GM12878 (cell line): Measurements from ENCODE around the gene BCOR.

ENCODE experiments used
- ATF3 ChIP-seq: IDR thresholded peaks from 2 replicates; pipeline ENCODE4 v1.6.1; 2011; ENCODE audit warnings: low read depth, mild to moderate bottlenecking, low read length, moderate library complexity, borderline replicate concordance; ENCODE audit errors: extremely low read depth
- FOS ChIP-seq: IDR thresholded peaks from 3 replicates; pipeline ENCODE4 v1.6.1; 2011; ENCODE audit warnings: borderline replicate concordance; ENCODE audit not compliant: insufficient read length; ENCODE audit errors: extremely low read depth
- FOXM1 ChIP-seq: IDR thresholded peaks from 2 replicates; pipeline ENCODE4 v1.6.1; 2012; ENCODE audit warnings: low read depth, mild to moderate bottlenecking, inconsistent platforms, low read length, moderate library complexity
- KLF5 ChIP-seq: fragments of 450-650 bp; IDR thresholded peaks from 2 replicates; pipeline ENCODE4 v1.6.1; 2014; ENCODE audit warnings: mild to moderate bottlenecking; ENCODE audit not compliant: partially characterized antibody
- PML ChIP-seq: IDR thresholded peaks from 2 replicates; pipeline ENCODE4 v1.6.1; 2012; ENCODE audit warnings: low read length, inconsistent platforms
- POLR2A ChIP-seq: IDR thresholded peaks from 2 replicates; pipeline ENCODE4 v1.6.1; 2011; ENCODE audit warnings: low read depth, mild to moderate bottlenecking, low read length
- POLR2AphosphoS5 ChIP-seq: IDR thresholded peaks from 2 replicates; pipeline ENCODE4 v1.6.1; 2011; ENCODE audit warnings: mild to moderate bottlenecking, low read length, inconsistent platforms
- TCF7 ChIP-seq: IDR thresholded peaks from 2 replicates; pipeline ENCODE4 v1.6.1; 2014; ENCODE audit warnings: antibody characterized with exemption, borderline replicate concordance
- ZBED1 ChIP-seq: IDR thresholded peaks from 2 replicates; pipeline ENCODE4 v1.6.1; 2016; ENCODE audit warnings: borderline replicate concordance

GRCh38 chrX:40117715-40118285, 20.0 kb upstream of the BCOR start:
- TF ChIP-seq POLR2A (no peak), ATF3 (no peak), FOS (no peak), TCF7 (no peak), ZBED1 (no peak), KLF5 (no peak), POLR2AphosphoS5 (no peak), FOXM1 (no peak), PML (no peak)
